ENCODE data around the gene NKD2. TPM values are rescaled to one million over a fixed set of nuclear protein-coding genes. Genes with fewer than 3 reads are reported as not detected.

Gene NKD2
- total RNA-seq, 1 donor from 2014 or later: 3.7 TPM

DNA sequence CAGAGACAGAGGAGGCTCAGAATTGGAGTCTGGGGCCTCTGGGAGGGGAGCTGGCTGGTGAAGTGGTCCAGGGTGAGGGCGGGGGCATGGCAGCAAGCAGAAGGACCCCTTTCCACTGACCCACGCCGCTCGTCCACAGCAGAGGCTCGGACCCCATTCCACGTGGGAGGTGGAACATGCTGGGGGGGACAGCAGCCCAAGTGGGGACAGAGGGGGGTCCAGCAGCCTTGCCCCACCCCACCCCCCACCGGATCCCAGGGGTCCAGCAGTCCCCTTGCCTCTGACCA is 25.4 kb upstream of the NKD2 start:
- intact Hi-C loops (cut with micrococcal nuclease): loop anchor here (10.0 kb wide), 1 partner anchor 152 kb away; no protein-coding TSS in a partner anchor
- DNase-seq: no peak
- Histone ChIP-seq H3K9me3 (replicated peaks) (peaks cover 5% of the 10 kb centered on the region), H3K27me3 (ENCODE audit: low read depth) (peaks cover 9% of the 10 kb centered on the region), H3K36me3 (no peaks in the 10 kb centered on the region), H3K4me3 (no peak overlapping the region), H3K4me1 (peaks cover 17% of the 10 kb centered on the region), H3K27ac (replicated peaks) (no peak overlapping the region)
- TF ChIP-seq, protein P1, sequence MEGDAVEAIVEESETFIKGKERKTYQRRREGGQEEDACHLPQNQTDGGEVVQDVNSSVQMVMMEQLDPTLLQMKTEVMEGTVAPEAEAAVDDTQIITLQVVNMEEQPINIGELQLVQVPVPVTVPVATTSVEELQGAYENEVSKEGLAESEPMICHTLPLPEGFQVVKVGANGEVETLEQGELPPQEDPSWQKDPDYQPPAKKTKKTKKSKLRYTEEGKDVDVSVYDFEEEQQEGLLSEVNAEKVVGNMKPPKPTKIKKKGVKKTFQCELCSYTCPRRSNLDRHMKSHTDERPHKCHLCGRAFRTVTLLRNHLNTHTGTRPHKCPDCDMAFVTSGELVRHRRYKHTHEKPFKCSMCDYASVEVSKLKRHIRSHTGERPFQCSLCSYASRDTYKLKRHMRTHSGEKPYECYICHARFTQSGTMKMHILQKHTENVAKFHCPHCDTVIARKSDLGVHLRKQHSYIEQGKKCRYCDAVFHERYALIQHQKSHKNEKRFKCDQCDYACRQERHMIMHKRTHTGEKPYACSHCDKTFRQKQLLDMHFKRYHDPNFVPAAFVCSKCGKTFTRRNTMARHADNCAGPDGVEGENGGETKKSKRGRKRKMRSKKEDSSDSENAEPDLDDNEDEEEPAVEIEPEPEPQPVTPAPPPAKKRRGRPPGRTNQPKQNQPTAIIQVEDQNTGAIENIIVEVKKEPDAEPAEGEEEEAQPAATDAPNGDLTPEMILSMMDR (IDR thresholded peaks at IDR 0.05; ENCODE audit: borderline replicate concordance): no peak

DNA sequence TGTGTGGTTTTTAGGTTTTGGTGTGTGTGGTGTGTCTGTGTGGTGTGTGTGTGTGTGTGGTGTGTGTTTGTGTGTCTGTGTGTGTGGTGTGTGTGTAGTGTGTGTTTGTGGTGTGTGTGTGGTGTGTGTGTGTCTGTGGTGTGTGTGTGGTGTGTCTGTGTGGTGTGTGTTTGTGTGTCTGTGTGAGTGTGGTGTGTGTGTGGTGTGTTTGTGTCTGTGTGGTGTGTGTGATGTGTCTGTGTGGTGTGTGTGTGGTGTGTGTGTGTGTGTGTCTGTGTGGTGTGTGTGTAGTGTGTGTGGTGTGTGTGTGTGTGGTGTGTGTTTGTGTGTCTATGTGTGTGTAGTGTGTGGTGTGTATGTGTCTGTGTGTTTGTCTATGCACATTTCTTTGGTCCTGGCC is 25.0 kb upstream of the NKD2 start:
- peaks cover 15% of the 10 kb centered on the region for H3K4me1 ChIP-seq
- TF ChIP-seq, protein P1 (IDR thresholded peaks at IDR 0.05; ENCODE audit: borderline replicate concordance): no peak

DNA sequence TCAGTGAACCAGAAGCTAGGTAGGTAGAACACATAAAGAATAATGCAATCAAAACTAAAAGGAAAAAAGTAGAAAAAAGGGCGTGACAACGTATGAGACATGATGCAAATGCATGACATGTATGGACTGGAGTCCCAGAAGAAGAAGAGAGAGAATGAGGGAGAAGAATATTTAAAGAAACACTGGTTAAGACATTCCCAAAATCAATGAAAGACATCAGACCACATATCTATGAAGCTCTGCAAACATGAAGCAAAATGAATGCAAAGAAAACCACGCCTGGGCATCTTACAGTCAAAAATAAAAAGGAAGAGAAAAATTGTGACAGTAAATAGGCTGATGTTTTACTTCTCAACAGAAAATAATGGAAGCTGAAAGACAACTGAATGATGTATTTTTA is 23.8 kb upstream of the NKD2 start:
- H3K27me3 ChIP-seq (ENCODE audit: low read depth): peaks cover 9% of the 10 kb centered on the region
- no peaks in the 10 kb centered on the region for H3K36me3 ChIP-seq
- TF ChIP-seq, protein P1 (IDR thresholded peaks at IDR 0.05; ENCODE audit: borderline replicate concordance): no peak
- H3K4me3 ChIP-seq: no peak overlapping the region
- intact Hi-C loops (cut with micrococcal nuclease): loop anchor here (10.0 kb wide), 1 partner anchor 150 kb away; no protein-coding TSS in a partner anchor
- peaks cover 16% of the 10 kb centered on the region for H3K4me1 ChIP-seq
- H3K9me3 ChIP-seq (replicated peaks): peaks cover 5% of the 10 kb centered on the region
- DNase-seq: no peak
- H3K27ac ChIP-seq (replicated peaks): no peak overlapping the region

More for the DNA sequence above, 25.0 kb upstream of the NKD2 start:
- Histone ChIP-seq H3K9me3 (replicated peaks) (peaks cover 5% of the 10 kb centered on the region), H3K27ac (replicated peaks) (no peak overlapping the region), H3K27me3 (ENCODE audit: low read depth) (peaks cover 9% of the 10 kb centered on the region), H3K36me3 (no peaks in the 10 kb centered on the region), H3K4me3 (no peak overlapping the region)
- intact Hi-C loops (cut with micrococcal nuclease): loop anchor here (10.0 kb wide), 1 partner anchor 151 kb away; no protein-coding TSS in a partner anchor
- DNase-seq: no peak

DNA sequence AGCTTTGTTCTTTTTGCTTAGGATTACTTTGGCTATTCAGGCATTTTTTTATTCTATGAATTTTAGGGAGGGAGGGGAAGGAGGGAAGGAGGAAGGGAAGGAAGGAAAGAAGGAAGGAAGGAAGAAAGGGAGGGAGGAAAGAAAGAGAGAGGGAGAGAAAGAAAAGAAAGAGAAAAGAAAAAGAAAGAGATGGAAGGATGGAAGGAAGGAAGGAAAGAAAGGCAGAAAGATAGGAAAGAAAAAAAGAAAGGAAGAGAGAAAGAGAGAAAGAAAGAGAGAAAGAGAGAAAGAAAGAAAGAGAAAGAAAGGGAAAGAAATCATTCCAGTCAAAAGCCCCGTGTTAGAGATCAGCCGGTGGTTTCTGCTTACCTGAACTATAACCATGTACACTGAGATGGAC is 20.8 kb upstream of the NKD2 start:
- intact Hi-C loops (cut with micrococcal nuclease): loop anchor here (10.0 kb wide), 1 partner anchor 147 kb away; no protein-coding TSS in a partner anchor
- Histone ChIP-seq H3K4me3 (no peak overlapping the region), H3K9me3 (replicated peaks) (peaks cover 5% of the 10 kb centered on the region), H3K27me3 (ENCODE audit: low read depth) (peaks cover 4% of the 10 kb centered on the region), H3K4me1 (peaks cover 35% of the 10 kb centered on the region), H3K36me3 (no peaks in the 10 kb centered on the region), H3K27ac (replicated peaks) (no peak overlapping the region)
- DNase-seq: no peak
- TF ChIP-seq, protein P1 (IDR thresholded peaks at IDR 0.05; ENCODE audit: borderline replicate concordance): no peak

DNA sequence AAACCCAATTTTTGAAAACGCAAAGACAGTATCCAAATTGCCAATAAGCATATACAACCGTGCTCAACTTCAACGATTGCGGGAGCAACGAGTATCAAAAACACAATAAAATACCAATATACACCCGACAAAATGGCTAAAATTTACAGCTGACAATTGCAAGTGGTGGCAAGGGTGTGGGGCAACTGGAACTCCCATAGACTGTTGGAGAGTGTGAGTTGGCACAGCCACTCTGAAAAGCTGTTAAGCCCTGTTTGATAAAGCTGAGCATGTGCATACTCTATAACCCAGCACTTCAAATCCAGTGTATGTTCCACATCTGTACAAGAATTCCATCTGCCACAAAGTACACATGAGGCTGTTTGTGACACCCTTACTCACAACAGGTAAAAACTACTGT is 20.3 kb upstream of the NKD2 start:
- TF ChIP-seq, protein P1 (IDR thresholded peaks at IDR 0.05; ENCODE audit: borderline replicate concordance): no peak
- Histone ChIP-seq H3K9me3 (replicated peaks) (peaks cover 5% of the 10 kb centered on the region), H3K4me3 (no peak overlapping the region), H3K4me1 (peaks cover 37% of the 10 kb centered on the region), H3K36me3 (no peaks in the 10 kb centered on the region), H3K27me3 (ENCODE audit: low read depth) (no peaks in the 10 kb centered on the region), H3K27ac (replicated peaks) (no peak overlapping the region)
- intact Hi-C loops (cut with micrococcal nuclease): loop anchor here (10.0 kb wide), 1 partner anchor 146 kb away; no protein-coding TSS in a partner anchor
- DNase-seq: no peak

Data from left ventricle myocardium inferior (tissue), 1 donor.